ENCODE data around the gene CACNA1G.

Gene CACNA1G

GRCh38 chr17:50618941-50619340, 58.4 kb downstream of the CACNA1G start:
- Histone ChIP-seq H3K27ac (ENCODE audit: low read depth, low read length) (no peak overlapping the region), H3K9ac (ENCODE audit: low read depth in 1 of 2, low read length in 2 of 2) (no peak overlapping the region), H3K4me1 (ENCODE audit: control insufficient read depth in 1 of 2, insufficient read depth in 2 of 2, low read length in 2 of 2) (no peaks in the 10 kb centered on the region), H3K27me3 (ENCODE audit: control insufficient read depth in 1 of 2, insufficient read depth in 2 of 2, low read length in 2 of 2) (no peaks in the 10 kb centered on the region), H3K9me3 (ENCODE audit: control insufficient read depth in 1 of 2, low read length in 2 of 2) (no peaks in the 10 kb centered on the region), H3K36me3 (ENCODE audit: control insufficient read depth in 1 of 2, insufficient read depth in 2 of 2, low read length in 2 of 2) (no peaks in the 10 kb centered on the region), H3K4me3 (ENCODE audit: low read depth in 1 of 2, low read length in 2 of 2) (no peak overlapping the region)

GRCh38 chr17:50619489-50619888, 59.0 kb downstream of the CACNA1G start:
- Histone ChIP-seq H3K27ac (ENCODE audit: low read depth, low read length) (no peak overlapping the region), H3K4me3 (ENCODE audit: low read depth in 1 of 2, low read length in 2 of 2) (no peak overlapping the region), H3K9ac (ENCODE audit: low read depth in 1 of 2, low read length in 2 of 2) (no peak overlapping the region), H3K9me3 (ENCODE audit: control insufficient read depth in 1 of 2, low read length in 2 of 2) (no peaks in the 10 kb centered on the region), H3K27me3 (ENCODE audit: control insufficient read depth in 1 of 2, insufficient read depth in 2 of 2, low read length in 2 of 2) (no peaks in the 10 kb centered on the region), H3K36me3 (ENCODE audit: control insufficient read depth in 1 of 2, insufficient read depth in 2 of 2, low read length in 2 of 2) (no peaks in the 10 kb centered on the region), H3K4me1 (ENCODE audit: control insufficient read depth in 1 of 2, insufficient read depth in 2 of 2, low read length in 2 of 2) (no peaks in the 10 kb centered on the region)

GRCh38 chr17:50620237-50620636, 59.7 kb downstream of the CACNA1G start:
- Histone ChIP-seq H3K4me1 (ENCODE audit: control insufficient read depth in 1 of 2, insufficient read depth in 2 of 2, low read length in 2 of 2) (no peaks in the 10 kb centered on the region), H3K9me3 (ENCODE audit: control insufficient read depth in 1 of 2, low read length in 2 of 2) (no peaks in the 10 kb centered on the region), H3K4me3 (ENCODE audit: low read depth in 1 of 2, low read length in 2 of 2) (no peak overlapping the region), H3K27me3 (ENCODE audit: control insufficient read depth in 1 of 2, insufficient read depth in 2 of 2, low read length in 2 of 2) (peaks cover 0 to 2% of the 10 kb centered on the region in 2 donors), H3K27ac (ENCODE audit: low read depth, low read length) (no peak overlapping the region), H3K9ac (ENCODE audit: low read depth in 1 of 2, low read length in 2 of 2) (no peak overlapping the region), H3K36me3 (ENCODE audit: control insufficient read depth in 1 of 2, insufficient read depth in 2 of 2, low read length in 2 of 2) (no peaks in the 10 kb centered on the region)

GRCh38 chr17:50620858-50621257, 60.3 kb downstream of the CACNA1G start:
- Histone ChIP-seq H3K36me3 (ENCODE audit: control insufficient read depth in 1 of 2, insufficient read depth in 2 of 2, low read length in 2 of 2) (no peaks in the 10 kb centered on the region), H3K27me3 (ENCODE audit: control insufficient read depth in 1 of 2, insufficient read depth in 2 of 2, low read length in 2 of 2) (peaks cover 0 to 2% of the 10 kb centered on the region in 2 donors), H3K9ac (ENCODE audit: low read depth in 1 of 2, low read length in 2 of 2) (no peak overlapping the region), H3K4me3 (ENCODE audit: low read depth in 1 of 2, low read length in 2 of 2) (no peak overlapping the region), H3K4me1 (ENCODE audit: control insufficient read depth in 1 of 2, insufficient read depth in 2 of 2, low read length in 2 of 2) (no peaks in the 10 kb centered on the region), H3K9me3 (ENCODE audit: control insufficient read depth in 1 of 2, low read length in 2 of 2) (no peaks in the 10 kb centered on the region), H3K27ac (ENCODE audit: low read depth, low read length) (no peak overlapping the region)

DNA sequence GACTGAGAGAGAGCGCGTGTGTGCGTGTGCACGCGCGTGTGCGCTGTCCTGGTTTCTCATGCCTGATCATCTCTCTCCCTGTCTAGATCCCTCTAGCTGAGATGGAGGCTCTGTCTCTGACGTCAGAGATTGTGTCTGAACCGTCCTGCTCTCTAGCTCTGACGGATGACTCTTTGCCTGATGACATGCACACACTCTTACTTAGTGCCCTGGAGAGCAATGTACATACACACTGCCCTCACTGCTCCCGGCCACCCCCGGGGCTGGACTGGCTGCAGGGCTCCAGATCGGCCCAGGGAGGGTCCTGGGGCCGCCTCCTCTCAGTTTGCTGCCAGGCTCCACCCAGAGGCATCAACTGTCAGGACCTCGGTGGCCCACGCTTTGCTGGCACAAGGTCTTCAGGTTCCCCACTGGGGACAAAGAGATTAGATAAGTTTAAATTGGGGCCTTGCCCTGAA, 61.1 kb downstream of the CACNA1G start:
- no peak overlapping the region for H3K9ac ChIP-seq (ENCODE audit: low read depth in 1 of 2, low read length in 2 of 2)
- H3K4me1 ChIP-seq (ENCODE audit: control insufficient read depth in 1 of 2, insufficient read depth in 2 of 2, low read length in 2 of 2), result no peaks in the 10 kb centered on the region
- peaks cover 0 to 2% of the 10 kb centered on the region in 2 donors for H3K27me3 ChIP-seq (ENCODE audit: control insufficient read depth in 1 of 2, insufficient read depth in 2 of 2, low read length in 2 of 2)
- H3K9me3 ChIP-seq (ENCODE audit: control insufficient read depth in 1 of 2, low read length in 2 of 2), result no peaks in the 10 kb centered on the region
- no peak overlapping the region for H3K4me3 ChIP-seq (ENCODE audit: low read depth in 1 of 2, low read length in 2 of 2)
- no peak overlapping the region for H3K27ac ChIP-seq (ENCODE audit: low read depth, low read length)
- H3K36me3 ChIP-seq (ENCODE audit: control insufficient read depth in 1 of 2, insufficient read depth in 2 of 2, low read length in 2 of 2), result no peaks in the 10 kb centered on the region

- H3K27ac ChIP-seq (ENCODE audit: low read depth, low read length), result no peak overlapping the region
- no peak overlapping the region for H3K9ac ChIP-seq (ENCODE audit: low read depth in 1 of 2, low read length in 2 of 2)
- H3K9me3 ChIP-seq (ENCODE audit: control insufficient read depth in 1 of 2, low read length in 2 of 2), result no peaks in the 10 kb centered on the region
- peaks cover 13 to 14% of the 10 kb centered on the region in 2 donors for H3K4me1 ChIP-seq (ENCODE audit: control insufficient read depth in 1 of 2, insufficient read depth in 2 of 2, low read length in 2 of 2)
- H3K4me3 ChIP-seq (ENCODE audit: low read depth in 1 of 2, low read length in 2 of 2), result no peak overlapping the region
- peaks cover 0 to 2% of the 10 kb centered on the region in 2 donors for H3K27me3 ChIP-seq (ENCODE audit: control insufficient read depth in 1 of 2, insufficient read depth in 2 of 2, low read length in 2 of 2)
- H3K36me3 ChIP-seq (ENCODE audit: control insufficient read depth in 1 of 2, insufficient read depth in 2 of 2, low read length in 2 of 2), result no peaks in the 10 kb centered on the region
Observed at GRCh38 chr17:50624321-50624934, 63.9 kb downstream of the CACNA1G start.

DNA sequence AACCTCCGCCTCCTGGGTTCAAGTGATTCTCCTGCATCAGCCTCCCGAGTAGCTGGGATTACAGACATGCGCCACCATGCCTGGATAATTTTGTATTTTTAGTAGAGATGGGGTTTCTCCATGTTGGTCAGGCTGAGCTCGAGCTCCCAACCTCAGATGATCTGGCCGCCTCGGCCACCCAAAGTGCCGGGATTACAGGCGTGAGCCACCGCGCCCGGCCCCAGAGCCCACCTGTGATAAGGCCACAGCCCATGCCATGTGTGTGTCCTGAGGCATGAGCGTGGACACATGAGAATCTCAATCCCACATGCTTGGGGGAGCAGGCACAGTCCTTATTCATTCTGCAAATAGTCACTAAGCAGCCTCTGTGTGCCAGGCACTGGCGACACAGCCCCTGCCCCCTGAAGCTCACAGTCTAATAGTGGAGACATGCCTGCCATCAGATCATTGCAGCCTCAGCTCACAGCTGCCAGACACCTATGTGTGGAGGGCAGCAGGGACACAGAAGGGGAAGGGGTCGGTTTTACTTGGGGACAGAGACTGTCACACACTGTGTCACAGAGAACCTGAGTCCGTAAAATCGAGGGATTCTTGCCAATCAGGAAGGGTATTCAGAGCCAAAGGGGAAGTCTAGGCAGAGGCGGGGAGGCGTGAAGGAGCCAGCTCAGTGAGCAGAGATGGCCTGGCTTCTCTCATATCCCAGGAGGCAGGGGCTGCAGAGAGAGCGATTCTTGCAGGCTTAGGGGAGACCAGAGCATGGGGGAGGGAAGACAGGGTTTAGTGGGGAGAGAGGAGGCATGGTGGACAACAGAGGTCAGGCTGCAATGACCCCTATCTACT, 64.7 kb downstream of the CACNA1G start:
- no peaks in the 10 kb centered on the region for H3K9me3 ChIP-seq (ENCODE audit: control insufficient read depth in 1 of 2, low read length in 2 of 2)
- H3K4me1 ChIP-seq (ENCODE audit: control insufficient read depth in 1 of 2, insufficient read depth in 2 of 2, low read length in 2 of 2), result peaks cover 13 to 19% of the 10 kb centered on the region in 2 donors
- H3K9ac ChIP-seq (ENCODE audit: low read depth in 1 of 2, low read length in 2 of 2), result no peak overlapping the region
- H3K4me3 ChIP-seq (ENCODE audit: low read depth in 1 of 2, low read length in 2 of 2), result no peak overlapping the region
- no peak overlapping the region for H3K27ac ChIP-seq (ENCODE audit: low read depth, low read length)
- peaks cover 0 to 2% of the 10 kb centered on the region in 2 donors for H3K27me3 ChIP-seq (ENCODE audit: control insufficient read depth in 1 of 2, insufficient read depth in 2 of 2, low read length in 2 of 2)
- no peaks in the 10 kb centered on the region for H3K36me3 ChIP-seq (ENCODE audit: control insufficient read depth in 1 of 2, insufficient read depth in 2 of 2, low read length in 2 of 2)

- Histone ChIP-seq H3K9ac (ENCODE audit: low read depth in 1 of 2, low read length in 2 of 2) (no peak overlapping the region), H3K27ac (ENCODE audit: low read depth, low read length) (no peak overlapping the region), H3K9me3 (ENCODE audit: control insufficient read depth in 1 of 2, low read length in 2 of 2) (no peaks in the 10 kb centered on the region), H3K4me1 (ENCODE audit: control insufficient read depth in 1 of 2, insufficient read depth in 2 of 2, low read length in 2 of 2) (peaks cover 18 to 27% of the 10 kb centered on the region in 2 donors), H3K36me3 (ENCODE audit: control insufficient read depth in 1 of 2, insufficient read depth in 2 of 2, low read length in 2 of 2) (no peaks in the 10 kb centered on the region), H3K4me3 (ENCODE audit: low read depth in 1 of 2, low read length in 2 of 2) (no peak overlapping the region), H3K27me3 (ENCODE audit: control insufficient read depth in 1 of 2, insufficient read depth in 2 of 2, low read length in 2 of 2) (peaks cover 0 to 2% of the 10 kb centered on the region in 2 donors)
Observed at GRCh38 chr17:50626037-50626574, 65.6 kb downstream of the CACNA1G start.

DNA sequence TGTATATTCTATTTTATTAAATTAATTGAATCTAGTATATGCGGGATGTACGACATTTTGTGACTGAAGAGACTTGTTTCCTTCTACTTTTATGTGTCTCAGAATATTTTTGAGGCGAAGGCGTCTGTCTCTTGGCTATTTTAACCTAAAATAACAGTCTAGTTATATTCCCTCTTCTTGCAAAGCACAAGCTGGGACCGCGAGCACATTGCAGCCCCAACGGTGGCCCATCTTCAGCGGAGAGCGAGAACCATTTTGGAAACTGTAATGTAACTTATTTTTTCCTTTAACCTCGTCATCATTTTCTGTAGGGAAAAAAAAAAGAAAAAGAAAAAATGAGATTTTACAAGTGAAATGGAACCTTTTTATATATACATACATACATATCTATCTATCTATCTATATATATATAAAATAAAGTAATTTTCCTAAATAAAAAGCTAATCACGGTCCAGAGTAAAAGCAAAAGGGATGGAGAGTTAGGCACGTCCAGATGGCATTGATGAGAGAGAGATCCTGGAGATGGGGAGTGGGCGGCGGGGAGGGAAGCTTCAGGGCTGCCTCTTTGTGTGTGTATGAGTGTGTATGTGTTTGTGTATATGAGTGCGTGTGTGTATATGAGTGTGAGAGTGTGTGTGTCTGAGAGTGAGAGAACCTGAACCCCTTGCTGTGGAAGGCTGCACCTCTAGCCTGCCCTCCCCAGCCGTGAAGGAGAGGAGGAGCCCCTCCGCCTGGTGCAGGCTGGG, 66.7 kb downstream of the CACNA1G start:
- H3K9me3 ChIP-seq (ENCODE audit: control insufficient read depth in 1 of 2, low read length in 2 of 2), result no peaks in the 10 kb centered on the region
- H3K4me1 ChIP-seq (ENCODE audit: control insufficient read depth in 1 of 2, insufficient read depth in 2 of 2, low read length in 2 of 2), result peaks cover 22 to 34% of the 10 kb centered on the region in 2 donors
- H3K27ac ChIP-seq (ENCODE audit: low read depth, low read length), result no peak overlapping the region
- no peak overlapping the region for H3K4me3 ChIP-seq (ENCODE audit: low read depth in 1 of 2, low read length in 2 of 2)
- no peaks in the 10 kb centered on the region for H3K36me3 ChIP-seq (ENCODE audit: control insufficient read depth in 1 of 2, insufficient read depth in 2 of 2, low read length in 2 of 2)
- peaks cover 0 to 2% of the 10 kb centered on the region in 2 donors for H3K27me3 ChIP-seq (ENCODE audit: control insufficient read depth in 1 of 2, insufficient read depth in 2 of 2, low read length in 2 of 2)
- peak overlapping the region in 1 of 2 donors; percentile 32 for H3K9ac ChIP-seq (ENCODE audit: low read depth in 1 of 2, low read length in 2 of 2)

Measured in duodenal mucosa (tissue), 2 donors.